ENCODE results near the gene DICER1.

DICER1 gene

GRCh38 chr14:95144849-95145248, 12.5 kb downstream of the DICER1 start:
- Histone ChIP-seq H3K9me2 (replicated peaks; ENCODE audit: control insufficient read depth, low read length) (no peaks in the 10 kb centered on the region), H3K4me1 (ENCODE audit: control insufficient read depth, low read length) (peaks cover 93% of the 10 kb centered on the region), H3K27ac (ENCODE audit: low read depth, low read length) (no peak overlapping the region), H3K4me2 (ENCODE audit: low read length) (peak overlapping the region; percentile 45), H4K20me1 (ENCODE audit: control insufficient read depth, insufficient read depth, low read depth, low read length) (peaks cover 19% of the 10 kb centered on the region), H3K79me2 (ENCODE audit: control insufficient read depth, low read length) (peaks cover 99% of the 10 kb centered on the region), H3F3A (ENCODE audit: control insufficient read depth, insufficient read depth) (peaks cover 19% of the 10 kb centered on the region; the same call in 1 of the 2 replicates), H3K27me3 (ENCODE audit: control insufficient read depth, low read length) (no peaks in the 10 kb centered on the region), H3K9me3 (ENCODE audit: control insufficient read depth, insufficient read depth, low read length) (no peaks in the 10 kb centered on the region), H3K4me3 (ENCODE audit: low read length) (peak overlapping the region; percentile 45; the same call in 1 of the 2 replicates), H3K36me3 (ENCODE audit: control insufficient read depth, low read length) (peaks cover 15% of the 10 kb centered on the region)
- TF ChIP-seq CTCF (IDR thresholded peaks at IDR 0.05; ENCODE audit: low read depth, low read length, poor library complexity, severe bottlenecking) (no peak), EZH2phosphoT487 (IDR thresholded peaks at IDR 0.05; ENCODE audit: borderline replicate concordance, low read length) (no peak)

- H3K79me2 ChIP-seq (ENCODE audit: control insufficient read depth, low read length), result peaks cover 99% of the 10 kb centered on the region
- peak overlapping the region; percentile 46 for H3K27ac ChIP-seq (ENCODE audit: low read depth, low read length)
- H3K9me2 ChIP-seq (replicated peaks; ENCODE audit: control insufficient read depth, low read length), result no peaks in the 10 kb centered on the region
- H4K20me1 ChIP-seq (ENCODE audit: control insufficient read depth, insufficient read depth, low read depth, low read length), result peaks cover 16% of the 10 kb centered on the region
- H3K27me3 ChIP-seq (ENCODE audit: control insufficient read depth, low read length), result no peaks in the 10 kb centered on the region
- peak overlapping the region; percentile 45 for H3K4me2 ChIP-seq (ENCODE audit: low read length)
- peak overlapping the region; percentile 45 for H3K4me3 ChIP-seq (ENCODE audit: low read length)
- peaks cover 19% of the 10 kb centered on the region; the same call in 1 of the 2 replicates for H3F3A ChIP-seq (ENCODE audit: control insufficient read depth, insufficient read depth)
- no peaks in the 10 kb centered on the region for H3K9me3 ChIP-seq (ENCODE audit: control insufficient read depth, insufficient read depth, low read length)
- peaks cover 95% of the 10 kb centered on the region for H3K4me1 ChIP-seq (ENCODE audit: control insufficient read depth, low read length)
- peaks cover 22% of the 10 kb centered on the region for H3K36me3 ChIP-seq (ENCODE audit: control insufficient read depth, low read length)
- TF ChIP-seq CTCF (IDR thresholded peaks at IDR 0.05; ENCODE audit: low read depth, low read length, poor library complexity, severe bottlenecking) (no peak), EZH2phosphoT487 (IDR thresholded peaks at IDR 0.05; ENCODE audit: borderline replicate concordance, low read length) (no peak)
Measured at GRCh38 chr14:95143808-95144620, 13.3 kb downstream of the DICER1 start.

- Histone ChIP-seq H3K9me2 (replicated peaks; ENCODE audit: control insufficient read depth, low read length) (no peaks in the 10 kb centered on the region), H3K79me2 (ENCODE audit: control insufficient read depth, low read length) (peaks cover 94% of the 10 kb centered on the region), H3K36me3 (ENCODE audit: control insufficient read depth, low read length) (peaks cover 19% of the 10 kb centered on the region), H4K20me1 (ENCODE audit: control insufficient read depth, insufficient read depth, low read depth, low read length) (peaks cover 12% of the 10 kb centered on the region), H3K4me3 (ENCODE audit: low read length) (no peak overlapping the region), H3K27me3 (ENCODE audit: control insufficient read depth, low read length) (no peaks in the 10 kb centered on the region), H3F3A (ENCODE audit: control insufficient read depth, insufficient read depth) (peaks cover 19% of the 10 kb centered on the region; the same call in 1 of the 2 replicates), H3K9me3 (ENCODE audit: control insufficient read depth, insufficient read depth, low read length) (no peaks in the 10 kb centered on the region), H3K27ac (ENCODE audit: low read depth, low read length) (no peak overlapping the region), H3K4me1 (ENCODE audit: control insufficient read depth, low read length) (peaks cover 78% of the 10 kb centered on the region), H3K4me2 (ENCODE audit: low read length) (peak overlapping the region; percentile 70; the same call in 1 of the 2 replicates)
- no peak for TF ChIP-seq EZH2phosphoT487 (IDR thresholded peaks at IDR 0.05; ENCODE audit: borderline replicate concordance, low read length)
- TF ChIP-seq CTCF (IDR thresholded peaks at IDR 0.05; ENCODE audit: low read depth, low read length, poor library complexity, severe bottlenecking), result no peak
Measured at GRCh38 chr14:95142208-95142607, 15.1 kb downstream of the DICER1 start.

Measured in DOHH2 (cell line).